B cell (primary cell): ENCODE data around the gene EPS8L3.

ENCODE experiments used
- EZH2 ChIP-seq: IDR thresholded peaks from 2 replicates; pipeline ENCODE4 v1.6.1; 2012; ENCODE audit warnings: borderline replicate concordance, low read depth, mild to moderate bottlenecking, moderate library complexity, low read length; ENCODE audit not compliant: insufficient read depth, poor library complexity, severe bottlenecking
- TF ChIP-seq, protein P1 (sequence below): fragments of 200-600 bp; IDR thresholded peaks from one replicate; pipeline ENCODE4 v1.8.0; 2022; ENCODE audit warnings: antibody characterized with exemption, mild to moderate bottlenecking

DNA sequence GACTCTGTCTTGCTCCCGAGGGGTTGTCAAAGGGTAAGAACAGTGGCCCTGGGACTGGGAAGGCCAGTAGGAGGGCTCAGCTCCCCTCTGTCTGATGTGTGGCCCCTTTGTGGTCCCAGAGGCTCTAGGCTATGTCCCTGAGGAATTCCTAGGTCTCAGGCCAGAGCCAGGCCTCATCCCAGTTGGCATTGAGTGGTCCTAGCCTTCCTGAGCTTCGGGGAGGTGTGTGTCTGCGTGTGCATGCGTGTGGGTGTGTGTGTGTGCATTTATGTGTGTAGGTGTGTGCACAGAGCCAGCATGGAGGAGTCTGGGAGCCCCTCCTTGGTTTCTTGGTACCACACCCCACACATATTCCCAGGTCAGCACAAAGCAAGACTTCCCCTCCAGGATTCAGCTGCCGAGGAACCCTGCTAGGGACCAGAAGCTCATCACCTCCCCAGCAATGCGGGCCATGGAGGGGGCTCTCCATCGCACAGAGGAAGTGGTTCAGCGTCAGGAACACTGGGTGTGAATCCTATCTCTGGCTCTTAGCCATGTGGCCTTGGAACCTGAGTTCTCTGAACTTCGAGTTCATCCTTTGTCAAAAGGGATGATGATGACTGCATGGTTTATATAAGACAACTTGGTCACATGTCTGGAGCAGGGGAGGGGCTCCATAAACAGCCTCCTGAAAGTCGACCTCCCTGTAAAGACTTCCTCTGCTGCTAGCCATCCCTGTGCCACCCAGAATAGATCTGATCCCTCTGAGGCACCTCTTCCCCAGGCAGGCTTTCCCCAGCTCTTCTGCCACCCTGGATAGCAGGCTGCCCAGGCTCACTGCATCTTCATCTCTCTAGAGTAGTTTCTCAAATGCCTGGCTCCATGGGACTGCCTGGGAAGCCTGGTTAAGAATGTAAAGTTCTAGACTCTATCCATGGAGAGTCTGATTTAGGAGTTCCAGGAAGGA is 8.3 kb upstream of the EPS8L3 start:
- TF ChIP-seq, protein P1, sequence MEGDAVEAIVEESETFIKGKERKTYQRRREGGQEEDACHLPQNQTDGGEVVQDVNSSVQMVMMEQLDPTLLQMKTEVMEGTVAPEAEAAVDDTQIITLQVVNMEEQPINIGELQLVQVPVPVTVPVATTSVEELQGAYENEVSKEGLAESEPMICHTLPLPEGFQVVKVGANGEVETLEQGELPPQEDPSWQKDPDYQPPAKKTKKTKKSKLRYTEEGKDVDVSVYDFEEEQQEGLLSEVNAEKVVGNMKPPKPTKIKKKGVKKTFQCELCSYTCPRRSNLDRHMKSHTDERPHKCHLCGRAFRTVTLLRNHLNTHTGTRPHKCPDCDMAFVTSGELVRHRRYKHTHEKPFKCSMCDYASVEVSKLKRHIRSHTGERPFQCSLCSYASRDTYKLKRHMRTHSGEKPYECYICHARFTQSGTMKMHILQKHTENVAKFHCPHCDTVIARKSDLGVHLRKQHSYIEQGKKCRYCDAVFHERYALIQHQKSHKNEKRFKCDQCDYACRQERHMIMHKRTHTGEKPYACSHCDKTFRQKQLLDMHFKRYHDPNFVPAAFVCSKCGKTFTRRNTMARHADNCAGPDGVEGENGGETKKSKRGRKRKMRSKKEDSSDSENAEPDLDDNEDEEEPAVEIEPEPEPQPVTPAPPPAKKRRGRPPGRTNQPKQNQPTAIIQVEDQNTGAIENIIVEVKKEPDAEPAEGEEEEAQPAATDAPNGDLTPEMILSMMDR = no peak
- no peak for TF ChIP-seq EZH2
